T-helper 1 cell (primary cell): ENCODE data around the gene RAB31.

Source experiments
- DNase-seq, 5 donors: peaks; one replicate each; pipeline ENCODE4 v3.0.0-alpha.2; 2012 to 2020

RAB31 gene

GRCh38 chr18:9792565-9793245, 84.6 kb downstream of the RAB31 start:
- DNase-seq = peak in 1 of 5 donors; percentile 11

DNA sequence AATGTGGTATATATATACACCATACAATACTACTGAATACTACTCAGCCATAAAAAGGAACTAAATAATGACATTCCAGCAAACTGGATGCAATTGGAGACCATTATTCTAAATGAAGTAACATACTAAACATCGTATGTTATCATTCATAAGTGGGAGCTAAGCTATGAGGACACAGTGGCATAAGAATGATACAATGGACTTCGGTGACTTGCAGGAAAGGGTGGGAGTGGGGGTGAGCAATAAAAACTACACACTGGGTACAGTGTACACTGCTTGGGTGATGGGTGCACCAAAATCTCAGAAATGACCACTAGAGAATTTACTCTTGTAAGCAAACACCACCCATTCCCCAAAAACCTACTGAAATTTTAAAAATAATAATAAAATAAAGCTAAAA, 87.9 kb downstream of the RAB31 start:
- DNase-seq = no peak

GRCh38 chr18:9796935-9797549, 88.9 kb downstream of the RAB31 start:
- no peak for DNase-seq

DNA sequence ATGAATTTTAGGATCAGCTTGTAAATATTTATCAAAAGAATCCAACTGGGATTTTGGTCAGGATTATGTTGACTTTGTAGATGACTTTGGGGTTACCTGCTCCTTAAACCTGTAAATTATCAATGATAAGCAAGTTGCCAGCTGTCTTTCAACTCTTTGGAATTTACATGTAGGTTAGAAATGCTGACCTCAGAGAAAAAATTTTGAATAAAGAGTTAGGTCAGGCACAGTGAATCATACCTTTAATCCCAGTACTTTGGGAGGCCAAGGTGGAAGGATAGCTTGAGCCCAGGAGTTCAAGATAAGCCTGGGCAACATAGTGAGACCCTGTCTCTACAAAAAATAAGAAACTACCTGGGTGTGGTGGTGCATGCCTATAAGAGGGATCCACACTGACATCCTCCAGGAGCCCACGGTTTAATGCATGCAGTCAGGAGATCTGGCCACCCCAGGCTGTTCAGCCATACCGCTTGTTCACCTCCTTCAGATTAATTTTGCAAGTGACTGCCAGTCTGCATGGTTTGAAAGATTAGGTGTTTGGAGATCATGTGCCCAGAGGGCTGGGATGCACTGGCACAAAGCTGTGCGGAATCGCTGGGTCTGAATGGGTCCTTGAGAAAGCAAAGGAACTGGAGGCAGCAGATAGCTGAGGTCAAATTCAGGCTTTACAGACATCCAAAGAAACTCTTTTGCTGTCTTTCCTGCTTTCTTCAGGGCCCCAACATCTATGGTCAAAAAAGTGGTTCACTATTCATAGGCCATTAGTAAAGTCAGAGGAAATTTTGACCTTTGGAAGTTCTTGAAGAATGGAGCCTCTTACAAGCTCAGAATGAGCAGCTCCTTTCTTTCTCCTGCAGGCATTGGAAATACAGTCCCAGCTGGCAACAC, 94.3 kb downstream of the RAB31 start:
- DNase-seq = no peak

GRCh38 chr18:9803063-9803697, 95.1 kb downstream of the RAB31 start:
- no peak for DNase-seq

GRCh38 chr18:9803698-9804516, 95.8 kb downstream of the RAB31 start:
- DNase-seq = no peak

DNA sequence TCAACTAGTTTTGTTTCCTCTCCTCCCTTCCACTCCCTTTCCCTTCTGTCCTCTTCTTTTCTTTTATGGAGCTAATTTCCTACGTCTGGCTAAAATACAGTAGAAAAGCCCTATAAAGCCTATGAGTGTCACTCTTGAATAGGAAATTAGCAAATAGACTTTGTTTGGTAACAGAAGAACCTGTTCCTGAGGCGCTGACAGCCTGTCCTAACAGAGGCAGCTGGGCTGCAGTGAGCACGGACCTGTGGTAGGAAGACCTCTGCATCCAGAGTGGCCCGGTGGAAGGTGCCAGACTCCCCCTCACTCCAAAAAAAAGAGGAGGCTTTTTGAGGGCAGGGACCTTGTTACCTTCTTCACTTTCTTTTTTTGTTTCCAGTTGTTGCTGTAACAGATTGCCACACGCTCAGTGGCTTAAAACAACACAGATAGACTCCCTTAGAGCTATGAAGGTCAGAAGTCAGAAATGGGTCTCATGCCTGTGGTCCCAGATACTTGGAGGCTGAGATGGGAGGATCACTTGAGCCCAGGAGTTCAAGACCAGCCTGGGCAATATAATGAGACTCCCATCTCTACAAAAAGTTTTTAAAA, 96.5 kb downstream of the RAB31 start:
- DNase-seq = no peak

DNA sequence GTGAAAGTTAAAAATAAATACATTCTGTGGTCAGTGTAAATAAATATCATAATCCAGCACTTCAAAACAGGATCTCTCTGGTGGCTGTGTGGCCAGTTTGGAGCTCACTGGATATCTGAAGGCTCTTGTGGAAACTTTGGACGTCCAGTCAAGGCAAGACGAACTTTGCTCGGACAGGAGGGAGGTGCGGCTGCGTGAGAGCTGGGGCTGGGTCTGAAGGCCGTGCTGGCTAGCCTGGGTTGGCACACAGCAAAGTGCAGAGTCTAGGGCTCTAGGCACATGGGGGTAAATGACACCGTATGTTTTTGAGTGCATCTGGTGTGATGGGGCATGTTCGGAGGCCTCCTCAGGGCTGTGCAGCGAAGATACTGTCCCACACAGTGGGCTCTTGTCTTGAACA, 98.8 kb downstream of the RAB31 start:
- DNase-seq = no peak

DNA sequence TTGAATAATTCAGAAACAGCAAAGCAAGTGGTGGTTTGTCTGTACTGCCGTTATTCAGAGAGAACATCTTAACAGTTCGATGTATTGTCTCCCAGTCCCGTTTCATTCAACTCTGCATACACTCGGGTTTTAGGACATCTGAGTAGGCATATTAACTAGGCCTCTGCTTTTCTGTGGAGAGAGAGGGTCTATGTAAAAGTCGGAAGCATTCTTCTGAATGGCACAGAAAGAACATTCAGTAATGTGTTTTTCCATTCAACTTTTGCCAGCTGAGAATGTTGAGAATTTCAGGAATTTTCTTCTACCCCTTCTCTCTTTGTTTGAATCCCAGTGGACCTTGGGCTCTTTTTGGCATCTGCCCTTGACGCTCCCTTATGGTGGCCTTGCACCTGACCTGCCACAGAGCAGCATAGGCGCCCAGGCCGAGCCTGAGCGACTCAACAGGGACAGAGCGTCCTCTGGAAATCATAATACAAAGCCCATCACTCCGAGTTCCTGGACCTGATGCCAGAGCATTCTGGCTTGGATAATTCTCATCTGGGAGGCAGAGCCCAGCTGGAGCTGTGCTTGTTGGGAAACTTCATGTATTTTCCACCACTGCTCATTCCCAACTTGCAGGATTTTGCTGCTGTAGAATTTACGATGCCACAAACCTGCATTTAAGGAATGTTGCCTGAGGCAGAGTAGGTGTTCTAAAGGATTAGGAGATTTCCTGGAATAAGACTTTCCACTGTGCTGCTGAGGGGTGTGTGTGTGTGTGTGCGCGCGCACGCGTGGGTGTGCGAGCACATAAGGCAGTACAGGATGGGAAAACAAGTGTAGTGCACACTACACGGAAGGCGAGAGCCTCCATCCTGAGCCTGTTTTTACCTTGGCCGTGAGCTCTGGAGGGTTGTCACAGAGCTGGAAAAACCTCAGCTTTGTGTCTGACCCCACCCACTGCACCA, 100.5 kb downstream of the RAB31 start:
- no peak for DNase-seq

GRCh38 chr18:9809697-9810096, 101.6 kb downstream of the RAB31 start:
- no peak for DNase-seq

- no peak for DNase-seq
These were observed 102.2 kb downstream of the RAB31 start for GRCh38 chr18:9810299-9810698.

DNA sequence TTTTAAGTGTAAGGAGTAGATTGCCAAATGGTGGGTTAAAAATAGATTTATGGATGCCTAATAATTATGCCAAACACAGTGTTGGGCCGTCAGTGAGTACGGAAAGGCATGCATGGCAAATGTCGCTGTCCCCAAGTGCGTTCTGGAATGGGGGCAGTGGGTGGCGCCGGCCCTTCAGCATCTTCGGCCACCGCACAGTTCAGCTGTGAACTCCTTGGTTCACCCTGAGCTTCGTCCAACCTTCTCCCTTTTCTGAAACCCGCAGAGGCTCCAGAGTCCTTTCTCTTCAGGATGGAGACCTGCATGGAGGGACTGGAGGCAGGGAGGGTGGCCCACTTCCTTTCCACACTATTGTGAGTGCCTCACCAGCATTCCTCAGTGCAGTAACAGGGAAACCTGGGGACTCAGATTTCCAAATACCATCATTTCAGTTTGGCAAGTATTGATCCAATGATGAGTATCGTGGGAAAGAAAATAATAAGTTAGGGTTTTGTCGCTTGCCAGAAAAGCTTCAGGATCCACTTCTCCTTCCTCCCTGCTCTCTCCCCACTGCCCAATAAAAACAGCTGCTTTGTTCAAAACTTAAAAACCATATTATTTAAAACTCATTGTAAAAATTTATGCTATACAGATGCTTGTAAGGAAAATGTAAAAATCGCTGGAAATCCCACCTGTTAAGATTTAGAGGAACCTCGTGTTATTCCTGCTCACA, 103.0 kb downstream of the RAB31 start:
- DNase-seq = no peak

GRCh38 chr18:9811978-9812377, 103.9 kb downstream of the RAB31 start:
- no peak for DNase-seq

DNA sequence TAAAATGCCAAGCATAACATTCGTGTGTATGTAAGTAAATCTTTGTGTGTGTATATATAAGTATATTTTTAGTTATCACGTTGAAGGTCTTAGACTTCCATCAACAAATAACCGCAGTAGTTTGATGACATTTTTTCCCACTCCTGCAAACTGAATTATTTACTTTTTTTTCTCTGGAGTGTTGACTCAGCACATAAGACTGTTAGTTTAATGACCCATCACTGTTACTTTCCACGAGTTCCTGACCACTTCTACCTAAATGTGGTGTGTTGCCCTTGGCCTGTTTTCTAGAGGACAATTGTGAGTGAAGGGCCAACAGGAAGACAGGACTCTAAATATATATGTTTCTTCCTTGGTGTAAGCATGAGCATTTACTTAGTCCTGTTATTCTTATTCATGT, 106.3 kb downstream of the RAB31 start:
- DNase-seq = no peak

GRCh38 chr18:9817286-9817685, 109.2 kb downstream of the RAB31 start:
- DNase-seq = no peak

GRCh38 chr18:9817725-9818422, 109.8 kb downstream of the RAB31 start:
- DNase-seq = no peak

DNA sequence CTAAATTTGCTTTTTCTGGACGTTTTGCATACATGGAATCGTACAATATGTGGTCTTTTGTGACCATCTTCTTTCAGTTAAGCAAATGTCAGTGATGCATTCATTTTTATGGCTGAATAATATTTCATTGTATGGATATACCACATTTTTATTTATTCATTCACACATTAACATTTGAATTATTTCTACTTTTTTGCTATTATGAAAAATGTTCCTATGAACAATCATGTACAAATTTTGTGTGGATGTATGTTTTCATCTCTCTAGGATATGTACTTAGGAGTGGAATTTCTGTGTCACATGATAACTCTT, 110.3 kb downstream of the RAB31 start:
- DNase-seq = no peak

- DNase-seq = no peak
These were observed 112.0 kb downstream of the RAB31 start for GRCh38 chr18:9820127-9820526.

DNA sequence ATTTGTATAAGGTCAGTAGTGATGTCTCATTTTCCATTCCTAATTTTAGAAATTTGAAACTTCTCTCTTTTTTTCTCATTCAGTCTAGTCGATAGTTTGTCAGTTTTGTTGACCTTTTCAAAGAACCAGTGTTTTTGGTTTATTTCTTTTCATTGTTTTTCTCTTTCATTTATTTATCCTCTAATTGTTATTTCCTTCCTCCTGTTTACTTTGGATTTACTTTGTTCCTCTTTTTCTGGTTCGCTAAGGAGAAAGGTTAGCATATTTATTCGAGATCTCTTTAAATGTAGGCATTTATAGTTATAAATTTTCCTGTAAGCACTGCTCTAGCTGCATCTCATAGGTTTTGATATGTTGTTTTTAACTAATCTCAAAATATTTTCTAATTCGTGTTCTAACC, 112.6 kb downstream of the RAB31 start:
- DNase-seq = no peak
